ENCODE results near the gene PLEKHM1. TPM values are rescaled to one million over a fixed set of nuclear protein-coding genes. Genes with fewer than 3 reads are reported as not detected.

PLEKHM1 gene
- total and polyA plus RNA-seq, 10 donors: 7.4 to 121 (median 80.0) TPM

DNA sequence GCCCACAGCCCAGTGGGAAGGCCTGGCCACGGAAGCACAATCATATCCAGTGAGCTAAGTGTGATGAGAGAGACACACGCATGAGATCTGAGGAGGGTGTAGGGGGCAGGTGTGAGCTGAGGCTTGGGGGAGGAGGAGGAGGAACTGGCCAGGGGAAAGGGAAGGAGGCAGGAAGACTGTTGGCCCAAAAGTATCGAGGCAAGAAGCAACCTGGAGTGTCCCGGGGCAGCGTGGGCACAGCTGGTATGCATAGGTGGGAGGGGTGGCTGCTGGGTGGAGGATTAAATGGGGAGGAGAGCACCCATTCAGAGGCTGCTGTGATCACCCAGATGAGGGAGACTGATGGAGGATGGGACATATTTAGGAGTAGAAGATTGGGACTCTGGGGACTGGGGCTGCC, 99.2 kb downstream of the PLEKHM1 start:
- no peak for TF ChIP-seq POLR2A (IDR thresholded peaks at IDR 0.05)
- no peak for TF ChIP-seq POLR2AphosphoS5 (IDR thresholded peaks at IDR 0.05)
- TF ChIP-seq, protein P1, sequence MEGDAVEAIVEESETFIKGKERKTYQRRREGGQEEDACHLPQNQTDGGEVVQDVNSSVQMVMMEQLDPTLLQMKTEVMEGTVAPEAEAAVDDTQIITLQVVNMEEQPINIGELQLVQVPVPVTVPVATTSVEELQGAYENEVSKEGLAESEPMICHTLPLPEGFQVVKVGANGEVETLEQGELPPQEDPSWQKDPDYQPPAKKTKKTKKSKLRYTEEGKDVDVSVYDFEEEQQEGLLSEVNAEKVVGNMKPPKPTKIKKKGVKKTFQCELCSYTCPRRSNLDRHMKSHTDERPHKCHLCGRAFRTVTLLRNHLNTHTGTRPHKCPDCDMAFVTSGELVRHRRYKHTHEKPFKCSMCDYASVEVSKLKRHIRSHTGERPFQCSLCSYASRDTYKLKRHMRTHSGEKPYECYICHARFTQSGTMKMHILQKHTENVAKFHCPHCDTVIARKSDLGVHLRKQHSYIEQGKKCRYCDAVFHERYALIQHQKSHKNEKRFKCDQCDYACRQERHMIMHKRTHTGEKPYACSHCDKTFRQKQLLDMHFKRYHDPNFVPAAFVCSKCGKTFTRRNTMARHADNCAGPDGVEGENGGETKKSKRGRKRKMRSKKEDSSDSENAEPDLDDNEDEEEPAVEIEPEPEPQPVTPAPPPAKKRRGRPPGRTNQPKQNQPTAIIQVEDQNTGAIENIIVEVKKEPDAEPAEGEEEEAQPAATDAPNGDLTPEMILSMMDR (IDR thresholded peaks at IDR 0.05 in 8 of 11, conservative IDR thresholded peaks at IDR 0.05 in 3 of 11): no peak
- DNase-seq: no peak
- no peak overlapping the region for H3K27ac ChIP-seq
- no peak overlapping the region for H3K4me3 ChIP-seq
- H3K36me3 ChIP-seq: peaks cover 0 to 30% (median 27%) of the 10 kb centered on the region in 6 donors
- H3K9me3 ChIP-seq: no peaks in the 10 kb centered on the region
- WGBS, 5 donors: 16 to 39% (median 27%) methylated on average over 5 of the region's 5 CpGs
- peaks cover 0 to 29% (median 4%) of the 10 kb centered on the region in 7 donors for H3K27me3 ChIP-seq (replicated peaks in 1 of 7)
- intact Hi-C loops (cut with DNase I; ENCODE audit: low total_unique reads): no loop called here
- peaks cover 6 to 18% (median 8%) of the 10 kb centered on the region in 6 donors for H3K4me1 ChIP-seq

DNA sequence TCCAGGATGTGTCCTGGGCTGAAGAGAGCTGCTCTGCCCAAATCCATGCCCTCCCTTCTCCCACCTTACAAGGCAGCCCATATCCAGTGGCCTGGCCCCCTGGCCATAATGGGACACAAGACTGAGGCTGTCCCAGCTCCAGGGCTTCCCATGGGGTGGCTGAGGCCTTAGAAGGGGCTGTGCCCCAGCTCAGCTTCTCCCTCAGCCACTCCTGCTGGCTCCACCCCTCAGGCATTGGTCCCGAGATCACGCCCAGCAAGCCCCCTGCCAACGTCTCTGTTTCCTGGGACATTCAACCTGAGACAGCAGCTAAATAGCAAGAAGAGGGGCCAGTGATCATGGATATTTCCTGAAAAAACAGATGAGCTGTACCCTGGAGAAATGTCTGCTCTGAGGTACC, 101.2 kb downstream of the PLEKHM1 start:
- WGBS, 5 donors: 46 to 62% (median 60%) methylated on average over 3 of the region's 3 CpGs
- H3K4me3 ChIP-seq: no peak overlapping the region
- no peak overlapping the region for H3K27ac ChIP-seq
- peaks cover 0 to 37% (median 4%) of the 10 kb centered on the region in 7 donors for H3K27me3 ChIP-seq (replicated peaks in 1 of 7)
- H3K4me1 ChIP-seq: peaks cover 4 to 13% (median 7%) of the 10 kb centered on the region in 6 donors
- no peak for DNase-seq
- TF ChIP-seq POLR2AphosphoS5 (IDR thresholded peaks at IDR 0.05) (no peak), POLR2A (IDR thresholded peaks at IDR 0.05) (no peak)
- TF ChIP-seq, protein P1 (IDR thresholded peaks at IDR 0.05 in 8 of 11, conservative IDR thresholded peaks at IDR 0.05 in 3 of 11): no peak
- no peaks in the 10 kb centered on the region for H3K9me3 ChIP-seq
- intact Hi-C loops (cut with DNase I; ENCODE audit: low total_unique reads): loop anchor here (5.0 kb wide), 1 partner anchor 172 kb away; no protein-coding TSS in a partner anchor
- H3K36me3 ChIP-seq: peaks cover 0 to 11% (median 8%) of the 10 kb centered on the region in 6 donors

DNA sequence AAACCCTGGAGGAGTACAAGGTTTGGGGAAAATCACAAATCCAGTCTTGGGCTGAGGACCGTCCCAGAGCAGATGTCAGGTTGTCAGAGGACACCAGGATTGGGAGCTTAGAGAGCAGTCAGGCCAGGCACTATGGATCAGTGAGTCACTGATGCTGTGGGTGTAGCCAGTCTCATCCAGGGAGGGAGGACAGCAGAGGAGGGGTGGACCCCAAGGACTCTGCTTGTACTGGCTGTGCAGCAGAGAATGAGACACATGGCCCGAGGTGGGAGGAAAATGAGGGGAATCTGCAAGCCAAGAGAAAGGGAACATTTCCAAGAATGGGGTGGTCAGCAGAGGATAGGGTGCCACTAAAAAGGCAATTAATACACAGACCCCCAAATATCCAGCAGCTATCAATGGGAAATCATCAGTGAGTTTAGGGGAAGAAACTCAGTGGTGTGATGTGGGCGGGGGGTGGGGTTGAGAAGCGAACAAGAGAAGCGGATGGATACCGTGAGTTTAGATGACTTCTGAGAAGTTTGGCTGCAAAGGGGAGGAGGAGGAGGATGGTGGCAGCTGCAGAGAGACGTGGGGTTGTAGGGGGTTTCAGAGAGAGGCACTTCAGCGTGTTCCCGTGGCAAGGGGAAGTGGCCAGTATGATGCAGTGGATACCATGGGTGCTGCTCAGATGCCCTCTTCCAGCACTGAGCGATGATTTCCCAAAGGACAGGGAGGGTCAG, 101.8 kb downstream of the PLEKHM1 start:
- H3K27me3 ChIP-seq (replicated peaks in 1 of 7): peaks cover 0 to 37% (median 4%) of the 10 kb centered on the region in 7 donors
- no peak overlapping the region for H3K27ac ChIP-seq
- peaks cover 4 to 17% (median 7%) of the 10 kb centered on the region in 6 donors for H3K4me1 ChIP-seq
- H3K4me3 ChIP-seq: no peak overlapping the region
- intact Hi-C loops (cut with DNase I; ENCODE audit: low total_unique reads): loop anchor here (5.0 kb wide), 1 partner anchor 171 kb away; no protein-coding TSS in a partner anchor
- TF ChIP-seq POLR2AphosphoS5 (IDR thresholded peaks at IDR 0.05) (no peak), POLR2A (IDR thresholded peaks at IDR 0.05) (no peak)
- TF ChIP-seq, protein P1 (IDR thresholded peaks at IDR 0.05 in 8 of 11, conservative IDR thresholded peaks at IDR 0.05 in 3 of 11): no peak
- DNase-seq: no peak
- no peaks in the 10 kb centered on the region for H3K9me3 ChIP-seq
- H3K36me3 ChIP-seq: peaks cover 0 to 5% (median 3%) of the 10 kb centered on the region in 6 donors
- WGBS, 5 donors: 48 to 65% (median 57%) methylated on average over 10 of the region's 10 CpGs

DNA sequence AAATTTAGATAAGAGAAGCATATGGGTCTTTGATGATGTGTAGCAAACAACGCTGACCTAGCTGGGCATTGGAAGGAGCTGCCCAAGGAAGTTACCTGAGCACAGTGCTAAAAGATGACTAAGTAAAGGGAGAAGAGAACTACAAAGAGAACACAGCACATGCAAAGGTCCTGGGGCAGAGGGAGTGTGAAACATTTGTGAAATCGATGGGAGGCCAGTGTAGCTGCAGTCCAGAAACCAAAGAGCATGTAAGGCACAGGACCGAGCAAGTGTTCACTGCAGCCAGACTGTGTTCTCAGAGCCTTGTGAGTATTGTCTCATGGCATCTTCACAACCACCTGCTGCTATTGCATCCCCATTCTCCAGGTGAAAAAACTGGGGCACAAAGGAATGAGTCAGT, 102.8 kb downstream of the PLEKHM1 start:
- no peak for DNase-seq
- no peak overlapping the region for H3K4me3 ChIP-seq
- H3K27me3 ChIP-seq (replicated peaks in 1 of 7): peaks cover 0 to 37% (median 4%) of the 10 kb centered on the region in 7 donors
- no peaks in the 10 kb centered on the region for H3K9me3 ChIP-seq
- WGBS, 5 donors: 86 to 95% (median 90%) methylated on average over 3 of the region's 3 CpGs
- intact Hi-C loops (cut with DNase I; ENCODE audit: low total_unique reads): loop anchor here (5.0 kb wide), 1 partner anchor 170 kb away; no protein-coding TSS in a partner anchor
- no peaks in the 10 kb centered on the region for H3K36me3 ChIP-seq
- TF ChIP-seq, protein P1 (IDR thresholded peaks at IDR 0.05 in 8 of 11, conservative IDR thresholded peaks at IDR 0.05 in 3 of 11): no peak
- TF ChIP-seq POLR2A (IDR thresholded peaks at IDR 0.05): no peak
- peaks cover 4 to 17% (median 7%) of the 10 kb centered on the region in 6 donors for H3K4me1 ChIP-seq
- no peak overlapping the region for H3K27ac ChIP-seq

Measured in spleen (tissue), 11 donors.